ENCODE measurements around the gene TAF11. TPM values are rescaled to one million over a fixed set of nuclear protein-coding genes. Genes with fewer than 3 reads are reported as not detected.
"Not testable (repeated sequence)": the region's sequence is repeated elsewhere in the genome, so short reads cannot be mapped to it uniquely, and the experiment has no call there.

Gene TAF11, protein sequence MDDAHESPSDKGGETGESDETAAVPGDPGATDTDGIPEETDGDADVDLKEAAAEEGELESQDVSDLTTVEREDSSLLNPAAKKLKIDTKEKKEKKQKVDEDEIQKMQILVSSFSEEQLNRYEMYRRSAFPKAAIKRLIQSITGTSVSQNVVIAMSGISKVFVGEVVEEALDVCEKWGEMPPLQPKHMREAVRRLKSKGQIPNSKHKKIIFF
- 17.7 TPM for total RNA-seq

DNA sequence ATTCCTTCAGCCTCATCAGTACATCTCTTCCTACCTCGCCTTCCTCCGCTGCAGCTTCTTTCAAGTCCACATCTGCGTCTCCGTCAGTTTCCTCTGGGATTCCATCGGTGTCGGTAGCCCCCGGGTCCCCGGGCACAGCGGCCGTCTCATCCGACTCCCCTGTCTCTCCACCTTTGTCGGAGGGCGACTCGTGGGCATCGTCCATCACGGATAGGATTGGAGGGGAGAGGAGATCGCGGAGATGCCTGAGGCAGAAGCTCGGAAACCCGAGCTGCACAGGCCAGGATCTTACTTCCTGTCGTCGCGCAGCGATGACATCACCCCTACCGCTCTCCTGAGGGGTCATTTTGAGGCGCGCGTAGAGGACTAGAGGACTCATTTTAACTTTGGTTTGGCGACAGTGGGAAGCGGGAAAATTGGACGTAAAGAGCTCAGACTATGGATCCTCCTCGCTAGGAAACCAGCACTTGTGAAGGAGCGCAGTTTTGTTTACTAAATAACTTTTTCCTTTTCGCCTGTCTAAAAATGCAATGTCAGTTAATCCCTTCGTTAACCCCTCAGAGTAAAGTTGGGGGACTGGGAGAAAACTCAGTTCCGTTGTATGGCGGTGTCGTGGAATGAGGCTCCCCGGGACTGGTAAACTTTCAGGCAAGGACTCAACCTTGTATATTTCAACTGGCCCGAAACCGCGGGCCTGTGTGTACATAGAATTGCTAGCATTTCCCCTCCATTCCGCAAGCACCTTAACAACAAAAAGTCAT, at the start of gene TAF11:
Gene TAF11 (minus strand): TSS at position 290 of the 761 bp plus-strand sequence. CDS start 85 bp downstream, at position 205.
- DNase-seq (ENCODE audit: low spot score) = peak; percentile 96

DNA sequence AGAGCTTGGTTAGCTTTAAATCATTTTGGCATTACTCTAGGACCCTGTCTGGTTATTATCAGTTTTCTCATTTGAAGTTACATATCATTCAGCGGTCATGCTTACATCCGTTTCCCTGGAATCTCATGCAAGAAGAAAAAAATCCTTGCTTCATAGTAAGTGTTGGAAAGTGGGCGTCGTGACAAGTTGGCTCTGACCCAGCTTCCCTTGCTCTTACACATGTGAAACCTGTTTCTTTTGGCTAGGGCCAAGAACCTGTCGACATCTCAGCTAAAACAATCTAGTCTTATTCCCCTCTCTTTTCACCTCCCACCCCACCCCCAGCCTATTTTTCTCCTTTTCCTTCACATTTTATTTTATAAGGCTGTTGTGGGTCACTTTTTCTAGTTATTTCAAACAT, 46.7 kb upstream of the TAF11 start:
- DNase-seq (ENCODE audit: low spot score) = peak; percentile 50

GRCh38 chr6:34932202-34932601, 44.4 kb upstream of the TAF11 start:
- DNase-seq (ENCODE audit: low spot score) = not testable (repeated sequence)

GRCh38 chr6:34930221-34930620, 42.4 kb upstream of the TAF11 start:
- DNase-seq (ENCODE audit: low spot score) = no peak

DNA sequence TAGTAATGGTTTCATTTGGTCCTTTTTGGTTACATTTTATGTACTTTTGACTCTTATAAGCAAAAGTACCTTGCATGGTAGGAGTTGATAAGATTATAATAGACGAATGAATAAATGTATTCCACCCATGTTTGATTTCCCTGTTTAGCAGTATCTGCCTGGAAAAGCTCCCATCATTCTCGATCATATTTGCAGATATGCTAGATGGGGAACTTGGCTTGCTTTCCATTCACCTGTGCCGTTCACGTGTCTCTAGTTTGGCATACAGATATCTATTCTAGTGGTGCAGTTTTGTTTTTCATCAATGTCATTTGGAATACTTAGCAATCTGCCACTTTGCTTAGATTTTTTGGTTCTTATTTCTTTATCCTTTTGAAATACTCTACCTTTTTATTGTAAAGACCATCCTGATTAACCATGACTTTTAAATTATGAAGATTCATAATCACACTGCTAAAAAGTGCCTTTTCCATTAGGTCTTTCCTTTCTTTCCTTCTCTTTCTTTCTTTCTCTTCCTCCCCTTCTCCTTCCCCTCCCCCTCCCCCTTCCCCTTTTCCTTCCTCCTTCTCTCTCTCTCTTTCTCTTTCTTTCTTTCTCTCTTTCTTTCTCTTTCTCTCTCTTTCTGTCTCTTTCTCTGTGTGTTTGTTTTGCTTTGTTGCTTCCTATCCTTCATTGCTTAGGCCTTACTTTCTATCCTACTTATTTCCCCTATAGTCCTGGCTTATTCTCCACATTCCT, 41.6 kb upstream of the TAF11 start:
- no peak for DNase-seq (ENCODE audit: low spot score)

GRCh38 chr6:34928695-34929094, 40.9 kb upstream of the TAF11 start:
- no peak for DNase-seq (ENCODE audit: low spot score)

GRCh38 chr6:34928220-34928619, 40.4 kb upstream of the TAF11 start:
- DNase-seq (ENCODE audit: low spot score) = no peak

DNA sequence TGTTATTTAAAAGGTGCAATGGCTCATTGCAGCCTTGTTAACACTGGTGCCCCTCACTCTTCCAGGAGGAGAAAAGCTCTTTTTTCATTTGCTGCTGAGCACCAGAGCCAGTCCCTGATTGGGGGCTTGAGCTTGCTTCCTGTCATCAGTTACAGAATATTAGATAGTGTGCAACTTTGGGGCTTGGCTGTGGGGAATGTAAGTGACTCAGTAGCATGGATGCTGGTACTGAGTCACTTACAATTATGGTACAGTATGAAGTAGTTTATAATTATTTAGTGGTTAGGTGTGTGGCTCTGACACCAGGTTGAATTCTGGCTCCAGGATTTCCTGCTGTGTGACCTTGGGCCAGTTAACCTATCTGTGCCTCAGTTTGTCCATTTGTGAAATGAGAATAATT, 38.8 kb upstream of the TAF11 start:
- DNase-seq (ENCODE audit: low spot score) = no peak

DNA sequence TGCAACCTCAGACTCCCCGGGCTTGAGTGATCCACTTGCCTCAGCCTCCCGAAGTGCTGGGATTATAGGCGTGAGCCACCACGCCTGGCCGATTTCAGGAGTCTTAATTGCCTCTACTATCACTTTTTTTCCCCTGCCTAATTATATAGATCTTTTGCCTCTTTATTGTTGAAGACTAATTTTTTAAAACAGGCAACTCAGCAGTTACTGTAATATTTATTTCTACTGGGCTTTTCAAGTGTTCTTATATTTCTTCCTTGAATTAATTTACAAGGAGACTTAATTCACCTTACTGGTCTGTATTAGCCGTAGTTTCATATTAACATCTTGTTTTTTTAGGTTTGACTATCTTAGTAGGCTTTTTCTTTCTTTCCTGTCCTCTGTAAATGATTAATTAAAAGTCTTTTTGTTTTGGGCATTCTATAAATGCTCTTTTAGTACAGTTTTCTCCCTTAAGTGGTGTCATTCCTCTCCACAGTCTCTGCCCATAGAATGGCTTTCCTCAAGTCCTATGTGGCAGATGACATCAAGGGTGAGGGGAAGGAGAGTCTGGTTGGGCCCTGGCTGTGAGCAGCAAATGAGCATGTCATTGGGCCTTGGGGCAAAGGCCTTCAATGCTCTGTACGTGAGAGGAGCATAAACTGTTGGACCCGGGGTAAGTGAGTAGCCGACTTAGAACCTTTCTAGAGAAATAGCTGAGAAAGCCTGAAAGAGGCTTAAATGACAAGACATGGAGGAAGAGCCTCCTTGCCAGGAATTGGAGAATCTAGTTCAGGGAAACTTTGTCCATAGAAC, 37.2 kb upstream of the TAF11 start:
- no peak for DNase-seq (ENCODE audit: low spot score)

DNA sequence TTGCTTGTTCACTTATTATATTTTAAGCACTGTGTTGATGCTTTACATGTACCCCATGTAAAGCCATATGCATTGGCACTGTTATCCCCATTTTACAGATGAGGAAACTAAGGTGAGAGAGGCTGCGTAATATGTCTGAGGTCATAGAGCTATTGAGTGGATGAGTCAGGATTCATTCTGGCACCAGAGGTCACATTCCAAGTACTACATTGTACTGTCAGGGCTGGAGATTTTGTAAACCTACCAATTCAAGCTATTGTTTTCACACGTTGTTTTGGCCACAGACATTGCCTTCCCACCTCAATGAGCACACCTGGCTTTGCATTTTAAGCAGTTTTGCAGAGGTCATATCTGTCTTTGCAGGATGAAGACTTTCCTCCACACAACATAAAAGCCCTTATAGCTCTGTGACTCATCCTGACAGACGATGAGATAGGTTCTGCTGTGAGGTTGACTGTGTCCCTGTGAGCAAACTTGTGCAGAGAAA, 34.4 kb upstream of the TAF11 start:
- no peak for DNase-seq (ENCODE audit: low spot score)

- no peak for DNase-seq (ENCODE audit: low spot score)
These were observed 32.3 kb upstream of the TAF11 start for GRCh38 chr6:34920097-34920496.

- no peak for DNase-seq (ENCODE audit: low spot score)
These were observed 31.8 kb upstream of the TAF11 start for GRCh38 chr6:34919651-34920050.

- DNase-seq (ENCODE audit: low spot score) = no peak
These were observed 29.9 kb upstream of the TAF11 start for GRCh38 chr6:34917626-34918285.

- no peak for DNase-seq (ENCODE audit: low spot score)
These were observed 28.6 kb upstream of the TAF11 start for GRCh38 chr6:34916348-34916967.

DNA sequence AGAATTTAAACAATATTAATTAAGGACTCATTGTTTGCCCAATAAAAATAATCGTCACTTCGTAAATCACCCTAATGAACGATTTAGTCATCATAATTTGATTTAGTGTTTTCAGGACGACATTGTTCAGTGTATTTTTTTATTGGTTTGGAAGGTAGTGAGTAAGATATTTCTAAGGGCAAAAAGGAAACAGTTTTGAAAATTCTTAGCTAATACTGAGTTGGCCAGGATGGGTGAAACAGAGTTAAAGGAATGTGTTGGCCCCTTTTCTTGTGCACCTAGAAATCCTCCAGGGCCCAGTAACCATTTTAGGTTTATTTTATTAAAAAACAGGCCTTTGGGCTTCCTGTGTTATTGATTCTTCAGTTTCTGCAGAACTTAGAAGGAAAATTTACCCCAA, 26.5 kb upstream of the TAF11 start:
- no peak for DNase-seq (ENCODE audit: low spot score)

DNA sequence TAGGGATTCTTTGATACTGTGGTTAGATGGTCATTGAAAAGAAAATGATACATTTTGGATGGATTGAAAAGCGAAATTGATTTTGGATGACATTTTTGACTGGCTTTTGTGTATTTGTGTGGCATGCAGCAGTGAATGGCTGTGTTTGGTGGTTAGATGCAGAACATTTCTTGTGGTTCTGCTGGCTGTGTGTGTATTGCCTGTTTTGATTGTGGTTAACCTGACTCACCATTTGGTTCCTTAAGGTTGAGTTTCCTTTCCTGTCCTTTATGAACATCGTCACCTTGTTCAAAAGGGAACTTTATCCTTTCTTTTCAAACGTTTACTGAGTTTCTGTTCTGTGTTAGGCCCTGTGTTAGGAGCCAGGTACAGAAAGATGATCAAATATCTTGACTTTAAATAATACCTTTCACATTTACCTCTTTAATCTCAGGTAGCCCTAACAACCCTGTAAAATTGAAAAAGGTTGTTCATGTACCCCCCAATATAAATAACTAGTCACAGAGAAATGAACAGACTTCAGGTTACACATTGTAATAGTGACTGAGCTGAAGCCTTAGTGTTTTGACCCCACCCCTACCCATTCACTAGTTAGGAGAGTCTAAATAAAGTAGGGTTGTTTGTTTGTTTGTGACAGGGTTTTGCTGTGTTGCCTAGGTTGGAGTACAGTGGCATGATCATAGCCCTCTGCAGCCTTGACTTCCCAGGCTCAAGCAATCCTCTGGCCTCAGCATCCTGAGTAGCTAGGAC, 25.0 kb upstream of the TAF11 start:
- DNase-seq (ENCODE audit: low spot score) = no peak

DNA sequence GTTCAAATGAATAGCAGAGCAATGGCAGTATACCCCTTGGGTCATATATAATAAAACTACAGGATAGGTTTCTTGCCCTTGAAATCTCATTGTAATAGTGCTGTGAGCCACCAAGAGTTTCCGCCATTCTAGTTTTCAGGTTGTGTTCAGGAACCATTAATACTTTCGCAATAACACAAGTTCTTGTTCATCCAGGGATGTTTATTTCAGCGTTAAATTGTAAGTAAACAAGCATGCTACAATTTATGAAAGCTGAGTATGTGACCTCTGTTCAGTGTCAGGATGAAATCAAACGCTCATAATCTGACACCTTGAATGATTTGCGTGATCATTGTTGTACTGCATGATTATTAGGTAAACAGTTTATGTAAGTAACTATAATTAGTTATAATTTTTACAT, 24.0 kb upstream of the TAF11 start:
- DNase-seq (ENCODE audit: low spot score) = no peak

- DNase-seq (ENCODE audit: low spot score) = no peak
These were observed 21.6 kb upstream of the TAF11 start for GRCh38 chr6:34909320-34909883.

DNA sequence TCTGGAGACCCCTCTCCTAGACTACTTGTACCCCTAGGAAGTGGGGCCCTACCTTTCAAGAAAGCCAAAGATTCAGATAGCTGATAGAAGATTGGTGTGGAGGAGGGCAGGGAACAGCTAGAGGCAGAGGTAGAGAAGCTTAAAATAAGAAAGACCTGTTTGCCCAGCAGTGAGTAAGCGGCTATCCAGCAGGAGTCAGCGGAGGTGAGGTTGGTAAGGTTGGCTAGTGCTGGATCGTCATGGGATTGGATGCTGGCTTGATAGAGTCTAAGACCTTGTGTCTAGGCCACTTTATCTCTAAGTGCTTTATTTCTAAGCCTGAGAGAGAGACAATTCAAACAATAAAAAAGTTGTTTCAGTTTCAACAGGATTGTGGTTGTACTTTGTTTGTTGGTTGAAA, 20.4 kb upstream of the TAF11 start:
- no peak for DNase-seq (ENCODE audit: low spot score)

DNA sequence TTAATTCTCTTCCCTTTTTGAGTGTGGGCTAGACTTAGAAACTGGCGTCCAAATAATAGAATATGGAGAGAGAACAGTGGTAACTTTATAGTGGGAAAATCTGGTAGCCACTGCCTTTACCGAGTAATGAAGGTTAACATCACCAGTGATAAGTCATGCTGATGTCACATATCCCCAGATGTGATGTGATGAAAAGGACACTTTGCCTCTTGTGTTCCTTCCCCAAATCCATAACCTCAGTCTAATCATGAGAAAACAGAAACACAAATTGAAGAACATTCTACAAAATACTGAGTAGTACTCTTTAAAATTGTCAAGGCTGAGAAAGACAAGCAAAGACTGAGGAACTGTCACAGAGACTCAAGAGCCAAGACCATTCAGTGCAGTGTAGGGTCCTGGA, 19.0 kb upstream of the TAF11 start:
- DNase-seq (ENCODE audit: low spot score) = no peak
